HG02763 (cell line): ENCODE data around the gene TECTB.

ENCODE experiments used
- ATAC-seq: cut with Tn5 transposase; IDR thresholded peaks from one replicate; pipeline ENCODE4 v1.9.1; 2021; ENCODE audit warnings: mild to moderate bottlenecking, moderate library complexity; ENCODE audit not compliant: unreplicated experiment

The TECTB gene

DNA sequence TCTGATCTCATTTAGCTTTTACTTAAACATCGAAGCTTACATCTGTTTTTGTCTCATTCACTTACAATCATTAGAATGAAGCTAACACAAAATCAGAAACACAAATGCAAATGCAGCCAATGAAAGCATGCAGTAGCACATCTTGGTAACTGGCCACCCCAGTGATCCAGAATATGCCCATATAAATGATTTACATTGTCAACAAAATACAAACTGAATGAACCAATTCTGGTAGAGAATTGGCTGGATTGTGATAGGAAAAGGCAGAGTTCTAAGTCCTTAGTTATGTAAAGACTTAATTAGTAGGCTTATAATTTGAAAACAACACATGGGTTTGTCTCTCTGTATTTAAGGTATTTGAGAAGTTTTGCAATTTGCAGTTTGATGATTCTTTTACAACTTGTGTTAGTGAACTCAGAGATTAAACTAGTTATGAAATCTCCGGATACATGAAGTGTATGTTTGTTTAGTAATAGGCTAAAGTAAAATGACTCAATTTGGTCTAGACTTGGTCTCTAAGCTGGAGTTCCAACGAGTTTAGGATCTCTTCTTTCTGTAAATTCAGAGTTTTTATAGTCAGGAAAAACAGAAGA, 21.2 kb downstream of the TECTB start:
- no peak for ATAC-seq

GRCh38 chr10:112307358-112308124, 24.3 kb downstream of the TECTB start:
- no peak for ATAC-seq

DNA sequence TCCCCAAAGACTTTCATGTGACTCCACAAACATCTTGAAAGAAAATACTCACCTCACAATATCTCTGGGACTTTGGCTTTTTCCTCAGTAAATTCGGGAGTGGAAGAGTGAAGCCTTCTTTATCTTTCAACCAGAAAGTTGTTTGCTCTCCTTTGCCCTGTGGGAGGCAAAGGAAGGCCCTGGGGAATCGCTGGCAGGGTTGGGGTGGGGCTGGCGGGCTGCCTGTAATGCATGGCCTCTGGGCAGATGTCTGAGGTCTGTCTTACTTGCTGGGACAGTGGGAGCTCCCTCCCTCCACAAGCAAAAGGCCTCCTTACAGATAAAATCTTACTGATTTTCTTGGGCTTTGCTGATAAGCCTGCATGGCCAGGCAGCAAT, 24.9 kb downstream of the TECTB start:
- no peak for ATAC-seq

DNA sequence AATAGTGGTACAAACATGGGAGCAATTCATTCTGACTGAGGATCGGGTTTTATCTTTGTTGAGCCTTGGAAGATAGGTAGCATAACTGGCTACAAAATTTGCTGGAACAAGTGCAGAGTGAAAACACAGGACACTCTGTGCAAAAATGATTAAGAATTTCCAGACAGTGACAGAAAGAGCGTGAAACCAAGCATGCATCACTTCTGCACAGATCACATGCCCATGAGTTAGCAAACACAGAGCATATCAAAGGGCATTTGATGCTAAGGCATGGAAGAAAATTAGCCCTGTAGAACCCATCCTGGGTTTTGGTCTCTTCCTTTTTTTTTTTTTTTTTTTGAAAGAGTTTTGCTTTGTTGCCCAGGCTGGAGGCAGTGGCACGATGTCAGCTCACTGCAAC, 28.3 kb downstream of the TECTB start:
- ATAC-seq: no peak

DNA sequence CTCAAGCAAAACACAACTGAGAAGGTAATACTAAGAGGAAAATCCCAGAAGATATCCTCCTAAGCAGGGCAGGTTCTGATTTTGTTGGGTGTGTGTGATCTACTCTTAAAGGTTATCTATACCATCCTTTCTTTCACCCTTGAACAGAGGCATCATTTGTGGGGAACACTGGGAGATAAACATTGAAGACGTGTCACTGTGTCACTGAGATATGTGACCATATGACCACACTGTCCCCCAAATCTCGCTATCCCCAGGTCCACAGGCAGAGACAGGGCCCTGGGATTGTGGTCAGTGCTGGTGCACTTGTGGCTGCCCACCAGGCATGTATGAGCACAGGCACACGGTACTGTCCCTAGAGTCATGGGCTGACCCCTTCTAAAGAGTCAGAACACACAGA, 30.0 kb downstream of the TECTB start:
- ATAC-seq: no peak

- no peak for ATAC-seq
Measured at GRCh38 chr10:112313911-112314310, 30.7 kb downstream of the TECTB start.

- no peak for ATAC-seq
Measured at GRCh38 chr10:112314822-112315474, 31.7 kb downstream of the TECTB start.

GRCh38 chr10:112327678-112328077, 44.5 kb downstream of the TECTB start:
- ATAC-seq: no peak

DNA sequence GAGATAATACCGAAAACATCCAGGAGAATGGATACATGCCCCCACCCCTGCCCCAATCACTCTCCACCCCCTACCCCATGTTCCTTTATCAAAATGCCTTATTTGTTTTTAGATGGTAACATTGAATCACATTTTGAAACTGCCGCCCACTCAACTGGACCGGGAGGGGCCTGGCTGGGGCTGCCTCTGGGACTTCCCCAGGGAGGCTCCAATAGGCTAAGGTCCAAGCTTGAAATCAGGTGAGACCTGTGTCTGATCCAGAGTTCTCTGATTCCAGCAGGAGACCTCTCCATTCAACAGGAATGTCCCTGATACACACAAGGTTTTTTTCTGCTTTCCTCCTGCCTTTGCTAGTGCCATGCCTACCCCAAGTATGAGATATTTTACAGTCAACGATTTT, 47.0 kb downstream of the TECTB start:
- ATAC-seq: no peak

DNA sequence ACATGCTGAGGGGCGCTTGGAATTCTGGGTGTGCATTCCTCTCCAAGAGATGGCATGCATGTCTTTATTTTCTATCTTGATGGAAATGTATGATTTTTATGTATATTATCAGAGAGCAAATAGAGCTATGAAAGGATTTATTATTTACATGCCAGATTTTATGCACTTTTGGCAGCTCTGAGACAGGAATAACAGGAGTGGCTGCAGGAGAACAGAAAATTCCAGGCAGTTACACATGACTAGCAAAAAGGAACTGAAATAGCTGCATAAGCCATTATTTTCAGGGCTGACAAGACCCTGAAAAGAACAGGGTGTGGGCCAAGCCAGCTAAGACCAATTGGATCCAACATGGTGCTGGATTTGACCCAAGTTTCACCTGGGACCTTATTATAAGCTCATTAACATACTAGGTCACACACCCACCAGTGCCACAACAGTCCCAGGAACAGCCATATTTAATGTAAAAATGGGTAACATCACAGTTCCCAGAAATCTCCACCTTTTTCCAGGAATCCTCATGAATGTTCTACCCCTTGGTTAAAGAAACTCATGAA, 47.5 kb downstream of the TECTB start:
- ATAC-seq: no peak

GRCh38 chr10:112332022-112332421, 48.8 kb downstream of the TECTB start:
- no peak for ATAC-seq

- no peak for ATAC-seq
Measured at GRCh38 chr10:112332509-112333228, 49.5 kb downstream of the TECTB start.

DNA sequence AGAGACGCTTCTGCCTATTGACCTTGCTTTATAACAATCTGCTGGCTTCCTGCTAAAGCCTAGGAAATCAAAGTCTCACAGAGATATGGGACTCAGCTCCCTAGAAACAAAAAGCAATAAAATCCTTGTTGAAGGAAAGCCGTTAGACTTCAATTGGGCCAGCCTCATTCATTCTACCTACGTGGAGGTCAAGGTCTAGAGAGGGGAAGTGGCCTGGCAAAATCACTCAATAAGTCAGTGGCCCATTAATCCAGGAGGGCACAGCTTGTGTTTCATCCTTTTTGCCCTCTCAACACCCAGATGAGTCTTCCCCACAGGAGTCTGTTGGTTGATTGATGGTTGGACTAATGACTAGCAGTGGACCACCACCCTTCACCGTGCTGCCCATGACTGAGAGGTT, 50.3 kb downstream of the TECTB start:
- ATAC-seq: no peak

- ATAC-seq: no peak
Measured at GRCh38 chr10:112335111-112335867, 52.1 kb downstream of the TECTB start.

DNA sequence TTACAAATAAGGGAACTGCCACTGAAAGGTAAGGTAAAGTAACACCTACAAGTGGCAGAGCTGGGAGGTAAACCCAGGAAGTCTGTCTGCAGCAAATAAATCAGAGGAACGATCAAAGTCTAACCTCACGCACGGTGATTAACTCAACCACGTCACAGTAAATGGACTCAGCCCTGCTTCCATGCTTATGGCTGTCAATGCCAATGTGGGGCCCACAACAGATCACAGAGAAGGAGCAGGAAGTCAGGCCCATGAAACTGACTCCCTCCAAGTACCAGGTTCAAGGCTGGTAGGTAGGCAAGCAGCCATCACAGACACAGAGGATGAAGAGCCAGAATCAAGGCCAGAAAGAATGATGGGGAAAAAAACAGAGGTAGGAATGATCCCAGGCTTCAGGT, 52.7 kb downstream of the TECTB start:
- ATAC-seq: no peak

- no peak for ATAC-seq
Measured at GRCh38 chr10:112336556-112337201, 53.5 kb downstream of the TECTB start.

DNA sequence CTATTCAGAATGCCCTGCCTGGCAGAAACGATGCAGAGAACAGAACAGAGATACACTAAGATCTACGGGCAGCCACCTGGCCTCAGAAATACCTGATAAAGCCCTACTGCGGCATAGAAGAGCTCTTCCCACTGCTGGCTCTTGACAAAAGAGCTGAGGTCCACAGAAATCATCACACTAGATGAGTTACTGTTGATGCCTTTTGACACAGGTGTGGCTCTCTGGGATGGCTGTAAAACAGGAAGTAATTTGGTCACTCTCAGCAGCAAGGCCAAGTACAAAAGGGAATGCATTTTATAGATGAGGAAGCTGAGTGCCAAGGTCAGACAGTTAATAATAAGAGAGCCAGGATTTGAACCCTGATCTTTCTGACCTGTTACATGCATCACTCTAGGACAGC, 55.8 kb downstream of the TECTB start:
- no peak for ATAC-seq

GRCh38 chr10:112340601-112341000, 57.4 kb downstream of the TECTB start:
- ATAC-seq: no peak

DNA sequence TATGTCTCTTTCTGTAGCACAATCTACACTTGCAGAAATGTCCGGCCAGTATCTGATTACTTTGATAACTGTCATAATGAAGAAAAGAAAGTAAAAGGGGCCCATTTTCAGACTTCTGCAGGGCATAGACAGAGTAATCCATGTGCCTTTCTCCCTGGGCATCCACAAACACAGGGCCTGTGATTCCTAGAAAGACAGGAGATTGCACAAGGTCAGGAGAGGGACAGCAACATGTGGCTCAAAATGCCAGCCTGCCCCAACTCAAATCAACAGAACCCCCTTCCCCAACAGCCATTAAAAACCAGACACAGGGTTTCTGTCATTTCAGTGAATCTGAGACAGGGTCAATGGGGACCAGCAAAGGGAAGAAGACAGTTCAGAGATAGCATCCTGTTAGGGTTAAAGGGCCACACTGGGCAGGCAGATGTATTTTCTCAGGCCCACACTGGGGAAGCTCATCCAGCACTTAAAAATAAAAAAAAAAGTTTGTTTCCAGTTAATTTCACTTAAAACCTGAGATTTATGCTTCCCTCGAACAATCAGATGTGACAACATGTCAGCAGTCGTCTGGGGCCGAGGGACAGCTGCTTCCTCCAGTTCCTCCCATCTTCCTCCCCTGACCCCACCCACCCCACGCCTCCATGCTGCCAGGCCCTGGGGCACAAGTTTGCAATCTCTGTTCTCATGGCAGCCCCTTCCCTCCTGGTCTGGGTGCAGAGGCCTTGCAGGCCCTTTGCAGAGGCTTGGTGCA, 60.0 kb downstream of the TECTB start:
- ATAC-seq: no peak
